Neural cell (in vitro differentiated cells): ENCODE results near the gene STRA6. TPM values are rescaled to one million over a fixed set of nuclear protein-coding genes. Genes with fewer than 3 reads are reported as not detected.

Experiments used
- H2AFZ ChIP-seq: fragments of 200-600, 300-800 bp; sonication (generic), shearing (Covaris generic); 2 replicates; pipeline ENCODE4 v1.6.0; 2014; ENCODE audit warnings: low read depth, mild to moderate bottlenecking, antibody characterized with exemption, low read length, moderate library complexity
- H3F3A ChIP-seq: fragments of 200-600 bp; shearing (Covaris generic); 2 replicates; pipeline ENCODE4 v1.6.1; 2016; ENCODE audit warnings: mild to moderate bottlenecking, moderate library complexity, mixed read lengths, antibody characterized with exemption, low read length; ENCODE audit not compliant: insufficient read depth, poor library complexity, severe bottlenecking
- H3K27ac ChIP-seq: fragments of 200-600, 300-800 bp; sonication (generic), shearing (Covaris generic); 2 replicates; pipeline ENCODE4 v1.5.1; 2014; ENCODE audit warnings: mild to moderate bottlenecking, low read length, moderate library complexity
- H3K27me3 ChIP-seq: fragments of 300-800, 200-600 bp; sonication (generic), shearing (Covaris generic); 2 replicates; pipeline ENCODE4 v1.6.0; 2014; ENCODE audit warnings: mild to moderate bottlenecking, low read depth, low read length, moderate library complexity; ENCODE audit not compliant: insufficient read depth
- H3K36me3 ChIP-seq: fragments of 300-800, 200-600 bp; sonication (generic), shearing (Covaris generic); 2 replicates; pipeline ENCODE4 v1.5.1; 2014; ENCODE audit warnings: mild to moderate bottlenecking, antibody characterized with exemption, low read length, moderate library complexity; ENCODE audit not compliant: insufficient read depth
- H3K4me2 ChIP-seq: fragments of 300-800, 200-600 bp; sonication (generic), shearing (Covaris generic); 2 replicates; pipeline ENCODE4 v1.6.0; 2014; ENCODE audit warnings: mild to moderate bottlenecking, low read length
- H3K4me3 ChIP-seq: fragments of 300-800, 200-600 bp; sonication (generic), shearing (Covaris generic); 2 replicates; pipeline ENCODE4 v1.5.1; 2014; ENCODE audit warnings: mild to moderate bottlenecking, low read length, moderate library complexity
- H3K79me2 ChIP-seq: fragments of 200-600 bp; shearing (Covaris generic); replicated peaks from 2 replicates; pipeline ENCODE4 v1.6.0; 2014; ENCODE audit warnings: mild to moderate bottlenecking, low read length, moderate library complexity; ENCODE audit not compliant: insufficient read depth
- H3K9ac ChIP-seq: fragments of 300-800, 200-600 bp; sonication (generic), shearing (Covaris generic); 2 replicates; pipeline ENCODE4 v1.6.1; 2016; ENCODE audit warnings: mild to moderate bottlenecking, low read length, mixed read lengths
- H3K9me2 ChIP-seq: fragments of 200-600 bp; shearing (Covaris generic); 2 replicates; pipeline ENCODE4 v1.6.1; 2016; ENCODE audit warnings: mild to moderate bottlenecking, low read length, mixed read lengths; ENCODE audit not compliant: insufficient read depth
- H3K9me3 ChIP-seq: fragments of 200-600, 300-800 bp; sonication (generic), shearing (Covaris generic); 2 replicates; pipeline ENCODE4 v1.6.1; 2016; ENCODE audit warnings: mild to moderate bottlenecking, mixed run types, low read length, moderate library complexity, mixed read lengths
- H4K20me1 ChIP-seq: fragments of 200-600 bp; shearing (Covaris generic); 2 replicates; pipeline ENCODE4 v1.6.1; 2016; ENCODE audit warnings: mild to moderate bottlenecking, mixed run types; ENCODE audit not compliant: insufficient read depth
- EP300 ChIP-seq: fragments of 450-650 bp; conservative IDR thresholded peaks from 2 replicates; pipeline ENCODE4 v1.6.1; 2014; ENCODE audit warnings: antibody characterized with exemption, mild to moderate bottlenecking, moderate library complexity; ENCODE audit not compliant: poor library complexity, severe bottlenecking
- EZH2 ChIP-seq: fragments of 200-600, 300-800 bp; shearing (Covaris generic), sonication (generic); IDR thresholded peaks from 2 replicates; pipeline ENCODE4 v1.6.1; 2014; ENCODE audit warnings: antibody characterized with exemption, low read length, borderline replicate concordance, mild to moderate bottlenecking; ENCODE audit not compliant: insufficient read depth, poor library complexity, severe bottlenecking
- MXI1 ChIP-seq: fragments of 450-650 bp; conservative IDR thresholded peaks from 2 replicates; pipeline ENCODE4 v1.6.1; 2014; ENCODE audit warnings: antibody characterized with exemption, mild to moderate bottlenecking; ENCODE audit not compliant: poor library complexity, severe bottlenecking
- POLR2AphosphoS5 ChIP-seq: IDR thresholded peaks from 2 replicates; pipeline ENCODE4 v1.6.1; 2012
- RAD21 ChIP-seq: fragments of 450-650 bp; conservative IDR thresholded peaks from 2 replicates; pipeline ENCODE4 v1.6.1; 2014; ENCODE audit warnings: antibody characterized with exemption, mild to moderate bottlenecking, moderate library complexity
- SMC3 ChIP-seq: fragments of 450-650 bp; conservative IDR thresholded peaks from 2 replicates; pipeline ENCODE4 v1.6.1; 2014; ENCODE audit warnings: antibody characterized with exemption, mild to moderate bottlenecking, moderate library complexity; ENCODE audit not compliant: poor library complexity
- TAF1 ChIP-seq: IDR thresholded peaks from 2 replicates; pipeline ENCODE4 v1.6.1; 2012; ENCODE audit warnings: low read depth
- polyA plus RNA-seq: library from polyadenylated mRNA; depleted of rRNA; stranded (reverse); fragments of >200 nt; gene quantifications from 2 replicates; pipeline ENCODE4 v1.2.3, GENCODE V29; 2014
- small RNA-seq, 3 experiments: library from RNA; depleted of rRNA; stranded (forward); fragments of <200 nt; gene quantifications; one replicate each; pipeline ENCODE3, GENCODE V24; 2012
- TF ChIP-seq, protein P1 (sequence below): fragments of 450-650 bp; IDR thresholded peaks from 2 replicates; pipeline ENCODE4 v1.5.1; 2014; ENCODE audit warnings: antibody characterized with exemption, mild to moderate bottlenecking, moderate library complexity; ENCODE audit not compliant: poor library complexity, severe bottlenecking
- TF ChIP-seq, protein P2 (sequence below): IDR thresholded peaks from 2 replicates; pipeline ENCODE4 v1.6.1; 2012; ENCODE audit warnings: borderline replicate concordance

STRA6 gene
- polyA plus RNA-seq, 1 donor from 2014 or later = 4.4 TPM

DNA sequence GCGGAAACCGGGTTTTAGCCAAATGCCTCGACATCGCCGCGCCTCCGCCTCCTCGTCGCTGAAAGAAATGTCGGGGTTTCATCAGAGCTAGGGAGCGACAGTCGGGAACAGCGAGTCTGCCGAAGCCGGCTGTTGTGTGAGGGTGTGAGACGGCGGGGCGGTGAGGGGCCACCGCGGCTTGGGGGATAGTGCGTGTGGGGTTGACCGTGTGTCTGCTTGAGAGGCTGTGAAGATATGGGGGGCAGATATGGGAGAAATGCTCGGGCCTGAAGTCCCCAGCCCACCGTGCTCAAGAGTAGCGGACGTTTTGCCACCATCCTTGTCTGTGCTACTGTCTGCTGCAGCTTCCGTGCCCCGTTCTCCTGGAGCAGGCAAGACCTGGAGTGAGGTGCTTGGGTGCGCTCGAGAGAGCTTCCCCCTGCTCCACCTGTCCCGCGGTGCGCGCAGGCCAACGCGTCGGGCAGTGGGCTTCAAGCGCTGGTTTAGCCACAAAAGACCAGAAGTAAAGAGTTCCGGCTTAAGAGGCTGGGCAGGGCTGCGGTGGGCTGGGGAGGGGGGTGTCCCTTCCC is 72.9 kb downstream of the STRA6 start:
- H3K36me3 ChIP-seq = peaks cover 25% of the 10 kb centered on the region
- H3K27ac ChIP-seq = peak overlapping the region; percentile 100
- H3K9me2 ChIP-seq = no peaks in the 10 kb centered on the region
- H3K4me3 ChIP-seq = peak overlapping the region; percentile 95
- peaks cover 80% of the 10 kb centered on the region for H3K79me2 ChIP-seq
- no peaks in the 10 kb centered on the region for H3K27me3 ChIP-seq
- TF ChIP-seq TAF1 (peak; percentile 45), RAD21 (no peak), SMC3 (no peak), EZH2 (no peak), MXI1 (no peak), POLR2AphosphoS5 (peak; percentile 56), EP300 (peak; percentile 5)
- TF ChIP-seq, protein P1, sequence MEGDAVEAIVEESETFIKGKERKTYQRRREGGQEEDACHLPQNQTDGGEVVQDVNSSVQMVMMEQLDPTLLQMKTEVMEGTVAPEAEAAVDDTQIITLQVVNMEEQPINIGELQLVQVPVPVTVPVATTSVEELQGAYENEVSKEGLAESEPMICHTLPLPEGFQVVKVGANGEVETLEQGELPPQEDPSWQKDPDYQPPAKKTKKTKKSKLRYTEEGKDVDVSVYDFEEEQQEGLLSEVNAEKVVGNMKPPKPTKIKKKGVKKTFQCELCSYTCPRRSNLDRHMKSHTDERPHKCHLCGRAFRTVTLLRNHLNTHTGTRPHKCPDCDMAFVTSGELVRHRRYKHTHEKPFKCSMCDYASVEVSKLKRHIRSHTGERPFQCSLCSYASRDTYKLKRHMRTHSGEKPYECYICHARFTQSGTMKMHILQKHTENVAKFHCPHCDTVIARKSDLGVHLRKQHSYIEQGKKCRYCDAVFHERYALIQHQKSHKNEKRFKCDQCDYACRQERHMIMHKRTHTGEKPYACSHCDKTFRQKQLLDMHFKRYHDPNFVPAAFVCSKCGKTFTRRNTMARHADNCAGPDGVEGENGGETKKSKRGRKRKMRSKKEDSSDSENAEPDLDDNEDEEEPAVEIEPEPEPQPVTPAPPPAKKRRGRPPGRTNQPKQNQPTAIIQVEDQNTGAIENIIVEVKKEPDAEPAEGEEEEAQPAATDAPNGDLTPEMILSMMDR = no peak
- TF ChIP-seq, protein P2, sequence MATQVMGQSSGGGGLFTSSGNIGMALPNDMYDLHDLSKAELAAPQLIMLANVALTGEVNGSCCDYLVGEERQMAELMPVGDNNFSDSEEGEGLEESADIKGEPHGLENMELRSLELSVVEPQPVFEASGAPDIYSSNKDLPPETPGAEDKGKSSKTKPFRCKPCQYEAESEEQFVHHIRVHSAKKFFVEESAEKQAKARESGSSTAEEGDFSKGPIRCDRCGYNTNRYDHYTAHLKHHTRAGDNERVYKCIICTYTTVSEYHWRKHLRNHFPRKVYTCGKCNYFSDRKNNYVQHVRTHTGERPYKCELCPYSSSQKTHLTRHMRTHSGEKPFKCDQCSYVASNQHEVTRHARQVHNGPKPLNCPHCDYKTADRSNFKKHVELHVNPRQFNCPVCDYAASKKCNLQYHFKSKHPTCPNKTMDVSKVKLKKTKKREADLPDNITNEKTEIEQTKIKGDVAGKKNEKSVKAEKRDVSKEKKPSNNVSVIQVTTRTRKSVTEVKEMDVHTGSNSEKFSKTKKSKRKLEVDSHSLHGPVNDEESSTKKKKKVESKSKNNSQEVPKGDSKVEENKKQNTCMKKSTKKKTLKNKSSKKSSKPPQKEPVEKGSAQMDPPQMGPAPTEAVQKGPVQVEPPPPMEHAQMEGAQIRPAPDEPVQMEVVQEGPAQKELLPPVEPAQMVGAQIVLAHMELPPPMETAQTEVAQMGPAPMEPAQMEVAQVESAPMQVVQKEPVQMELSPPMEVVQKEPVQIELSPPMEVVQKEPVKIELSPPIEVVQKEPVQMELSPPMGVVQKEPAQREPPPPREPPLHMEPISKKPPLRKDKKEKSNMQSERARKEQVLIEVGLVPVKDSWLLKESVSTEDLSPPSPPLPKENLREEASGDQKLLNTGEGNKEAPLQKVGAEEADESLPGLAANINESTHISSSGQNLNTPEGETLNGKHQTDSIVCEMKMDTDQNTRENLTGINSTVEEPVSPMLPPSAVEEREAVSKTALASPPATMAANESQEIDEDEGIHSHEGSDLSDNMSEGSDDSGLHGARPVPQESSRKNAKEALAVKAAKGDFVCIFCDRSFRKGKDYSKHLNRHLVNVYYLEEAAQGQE = peak; percentile 55
- peaks cover 13% of the 10 kb centered on the region for H3F3A ChIP-seq
- H3K9me3 ChIP-seq = peaks cover 25% of the 10 kb centered on the region
- no peak overlapping the region for H2AFZ ChIP-seq
- no peaks in the 10 kb centered on the region for H4K20me1 ChIP-seq
- H3K4me2 ChIP-seq = peak overlapping the region; percentile 100
- H3K9ac ChIP-seq = peak overlapping the region; percentile 100

Small RNA genes lying within 50 kb of the gene (small RNA-seq; reads per million reads assigned to genes)
- 0 reads per million in 3 experiments for gene RF00017

Other genes with a start within 250 kb of the STRA6 start
- 49.5 and 59.4 TPM in 2 replicates for gene STOML1, start 210.5 kb downstream of the STRA6 start, polyA plus RNA-seq
- gene PML, start 208.1 kb downstream of the STRA6 start, polyA plus RNA-seq = 4.7 and 10.9 TPM in 2 replicates
- 0.50 TPM in 2 replicates for gene GOLGA6A, start 120.2 kb downstream of the STRA6 start, polyA plus RNA-seq
- 301 and 330 TPM in 2 replicates for gene ISLR2, start 72.2 kb downstream of the STRA6 start, polyA plus RNA-seq
- not detected in 2 replicates for gene ISLR, start 29.1 kb downstream of the STRA6 start, polyA plus RNA-seq
- 1.4 TPM in 2 replicates for gene CCDC33, start 33.5 kb upstream of the STRA6 start, polyA plus RNA-seq
- not detected in 2 replicates for gene CYP11A1, start 164.9 kb upstream of the STRA6 start, polyA plus RNA-seq
- 28.8 and 31.7 TPM in 2 replicates for gene SEMA7A, start 231.2 kb upstream of the STRA6 start, polyA plus RNA-seq